Mucosa of rectum (tissue), 2 donors: ENCODE data around the gene IL1RAPL2.

Source experiments
- H3K27ac ChIP-seq, 2 donors: one replicate each; pipeline ENCODE4 v1.7.0; 2013; ENCODE audit warnings: inconsistent platforms in 2 of 2, low read depth in 2 of 2, low read length in 2 of 2
- H3K27me3 ChIP-seq, 2 donors: one replicate each; pipeline ENCODE4 v1.7.0; 2013; ENCODE audit warnings: low read length in 2 of 2; ENCODE audit not compliant: control insufficient read depth in 2 of 2, insufficient read depth in 2 of 2
- H3K36me3 ChIP-seq, 2 donors: one replicate each; pipeline ENCODE4 v1.7.0; 2013; ENCODE audit warnings: low read length in 2 of 2; ENCODE audit not compliant: control insufficient read depth in 2 of 2, insufficient read depth in 2 of 2
- H3K4me1 ChIP-seq, 2 donors: one replicate each; pipeline ENCODE4 v1.7.0; 2013; ENCODE audit warnings: low read length in 2 of 2, mild to moderate bottlenecking in 1 of 2; ENCODE audit not compliant: control insufficient read depth in 2 of 2, insufficient read depth in 2 of 2
- H3K4me3 ChIP-seq, 2 donors: one replicate each; pipeline ENCODE4 v1.7.0; 2013; ENCODE audit warnings: low read length in 2 of 2
- H3K9ac ChIP-seq, 2 donors: one replicate each; pipeline ENCODE4 v1.7.0; 2013; ENCODE audit warnings: low read length in 2 of 2, low read depth in 1 of 2, mild to moderate bottlenecking in 1 of 2
- H3K9me3 ChIP-seq, 2 donors: one replicate each; pipeline ENCODE4 v1.7.0; 2013; ENCODE audit warnings: low read length in 2 of 2; ENCODE audit not compliant: control insufficient read depth in 2 of 2
- donor health status: healthy.
- donor health status: Normal muscosa, but diverticular disease.

Gene IL1RAPL2

GRCh38 chrX:105315248-105315647 lies 749.2 kb downstream of the IL1RAPL2 start:
- Histone ChIP-seq H3K27ac (no peak overlapping the region), H3K4me1 (no peaks in the 10 kb centered on the region), H3K9me3 (no peaks in the 10 kb centered on the region), H3K4me3 (no peak overlapping the region), H3K9ac (no peak overlapping the region), H3K27me3 (no peaks in the 10 kb centered on the region), H3K36me3 (no peaks in the 10 kb centered on the region)

GRCh38 chrX:105317117-105317516 lies 751.1 kb downstream of the IL1RAPL2 start:
- Histone ChIP-seq H3K9ac (no peak overlapping the region), H3K4me3 (no peak overlapping the region), H3K9me3 (no peaks in the 10 kb centered on the region), H3K27ac (no peak overlapping the region), H3K27me3 (no peaks in the 10 kb centered on the region), H3K4me1 (no peaks in the 10 kb centered on the region), H3K36me3 (no peaks in the 10 kb centered on the region)

DNA sequence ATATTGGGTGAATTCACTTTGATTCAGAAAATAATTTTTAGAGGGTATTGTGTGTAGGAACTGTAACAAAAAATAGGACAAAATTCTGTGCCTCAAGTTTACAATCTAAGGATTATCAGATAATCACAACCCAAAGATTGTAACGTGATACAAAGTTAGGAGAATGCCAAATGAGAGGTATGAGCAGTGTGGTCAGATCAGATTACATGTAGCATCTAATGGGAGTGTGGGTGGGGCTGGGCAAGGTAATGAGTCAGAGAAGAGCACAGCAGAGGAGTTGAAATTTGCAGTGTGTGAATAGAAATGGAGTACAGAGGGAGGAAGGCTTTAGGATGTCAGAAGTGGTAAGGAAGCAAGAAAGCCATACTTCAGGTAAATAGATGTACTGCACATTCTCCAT lies 757.9 kb downstream of the IL1RAPL2 start:
- Histone ChIP-seq H3K36me3 (no peaks in the 10 kb centered on the region), H3K27me3 (no peaks in the 10 kb centered on the region), H3K9me3 (peaks cover 0 to 4% of the 10 kb centered on the region in 2 donors), H3K27ac (no peak overlapping the region), H3K4me1 (no peaks in the 10 kb centered on the region), H3K4me3 (no peak overlapping the region), H3K9ac (no peak overlapping the region)

- no peaks in the 10 kb centered on the region for H3K4me1 ChIP-seq
- H3K9ac ChIP-seq, result no peak overlapping the region
- H3K27me3 ChIP-seq, result no peaks in the 10 kb centered on the region
- no peaks in the 10 kb centered on the region for H3K36me3 ChIP-seq
- H3K9me3 ChIP-seq, result peaks cover 0 to 4% of the 10 kb centered on the region in 2 donors
- no peak overlapping the region for H3K4me3 ChIP-seq
- no peak overlapping the region for H3K27ac ChIP-seq
These were observed 762.8 kb downstream of the IL1RAPL2 start for GRCh38 chrX:105328773-105329172.

DNA sequence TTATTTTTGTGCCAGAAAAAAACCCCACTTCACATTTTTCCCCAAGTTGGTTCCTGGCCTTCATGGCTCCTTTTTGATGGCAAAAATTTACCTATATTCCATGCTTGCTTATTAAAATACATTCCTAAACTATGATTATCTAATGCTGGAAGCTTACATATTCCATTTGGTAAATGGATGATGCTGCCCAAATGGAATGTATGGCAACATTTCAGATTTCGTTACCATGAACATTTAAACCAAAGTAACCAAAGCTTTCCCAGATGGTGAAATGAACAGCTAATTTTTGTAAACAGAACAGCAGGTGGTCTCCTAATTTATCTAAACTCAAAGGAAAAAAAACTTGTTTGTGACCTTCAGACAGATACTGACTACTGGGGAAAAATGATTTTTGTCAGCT lies 765.2 kb downstream of the IL1RAPL2 start:
- Histone ChIP-seq H3K36me3 (no peaks in the 10 kb centered on the region), H3K4me3 (no peak overlapping the region), H3K9ac (no peak overlapping the region), H3K27me3 (no peaks in the 10 kb centered on the region), H3K4me1 (no peaks in the 10 kb centered on the region), H3K27ac (no peak overlapping the region), H3K9me3 (peaks cover 0 to 4% of the 10 kb centered on the region in 2 donors)

GRCh38 chrX:105347373-105347772 lies 781.4 kb downstream of the IL1RAPL2 start:
- H3K36me3 ChIP-seq, result no peaks in the 10 kb centered on the region

DNA sequence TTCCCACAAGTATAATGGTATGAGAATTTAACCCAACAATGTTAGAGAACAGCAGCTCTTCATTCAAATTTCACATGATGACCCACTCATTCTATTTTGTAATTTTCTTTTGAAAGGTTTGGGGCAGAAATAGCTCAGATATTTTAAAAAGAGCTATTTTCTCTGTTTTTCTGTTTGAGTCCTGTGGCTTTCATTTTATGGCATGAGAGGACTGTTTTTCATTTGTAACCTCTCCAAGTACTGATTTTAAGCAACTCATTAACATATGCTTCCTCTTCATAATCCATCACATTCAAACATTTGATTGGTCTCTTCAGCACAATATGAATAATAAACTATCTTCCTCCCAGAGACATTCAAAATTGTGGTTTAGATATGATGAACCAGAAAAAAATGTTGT lies 783.5 kb downstream of the IL1RAPL2 start:
- Histone ChIP-seq H3K27ac (no peak overlapping the region), H3K4me1 (no peaks in the 10 kb centered on the region), H3K27me3 (peaks cover 0 to 2% of the 10 kb centered on the region in 2 donors), H3K4me3 (no peak overlapping the region), H3K9me3 (no peaks in the 10 kb centered on the region), H3K36me3 (no peaks in the 10 kb centered on the region), H3K9ac (no peak overlapping the region)

More at GRCh38 chrX:105347373-105347772, 781.4 kb downstream of the IL1RAPL2 start:
- Histone ChIP-seq H3K4me1 (no peaks in the 10 kb centered on the region), H3K27me3 (peaks cover 0 to 2% of the 10 kb centered on the region in 2 donors), H3K4me3 (no peak overlapping the region), H3K9ac (no peak overlapping the region), H3K27ac (no peak overlapping the region), H3K9me3 (no peaks in the 10 kb centered on the region)

- no peak overlapping the region for H3K9ac ChIP-seq
- H3K27me3 ChIP-seq, result no peaks in the 10 kb centered on the region
- peaks cover 0 to 3% of the 10 kb centered on the region in 2 donors for H3K9me3 ChIP-seq
These were observed 809.8 kb downstream of the IL1RAPL2 start for GRCh38 chrX:105375816-105376215.

DNA sequence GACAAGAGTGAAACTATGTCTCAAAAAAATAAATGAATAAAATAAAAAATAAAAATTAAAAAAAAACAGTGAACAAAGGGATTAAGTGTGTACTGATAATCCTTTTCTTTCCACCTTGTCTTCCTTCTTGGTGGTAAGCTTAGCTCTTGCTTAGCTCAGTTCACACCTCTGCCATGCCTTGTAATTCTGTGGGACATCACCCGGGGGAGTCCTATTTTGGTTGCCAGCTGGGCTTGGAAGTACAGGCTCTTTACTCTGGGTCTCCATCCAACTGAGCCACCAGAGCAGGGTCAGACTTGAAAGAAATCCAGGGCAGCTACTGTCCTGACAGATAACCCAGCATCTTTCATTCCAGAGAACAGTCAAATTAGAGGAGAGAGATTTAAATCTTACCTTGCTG lies 858.7 kb downstream of the IL1RAPL2 start:
- Histone ChIP-seq H3K27me3 (no peaks in the 10 kb centered on the region), H3K4me3 (no peak overlapping the region), H3K9ac (no peak overlapping the region), H3K27ac (no peak overlapping the region), H3K9me3 (no peaks in the 10 kb centered on the region), H3K4me1 (no peaks in the 10 kb centered on the region), H3K36me3 (no peaks in the 10 kb centered on the region)

More at GRCh38 chrX:105375816-105376215, 809.8 kb downstream of the IL1RAPL2 start:
- H3K4me3 ChIP-seq, result no peak overlapping the region
- no peaks in the 10 kb centered on the region for H3K36me3 ChIP-seq
- H3K4me1 ChIP-seq, result no peaks in the 10 kb centered on the region
- no peak overlapping the region for H3K27ac ChIP-seq

DNA sequence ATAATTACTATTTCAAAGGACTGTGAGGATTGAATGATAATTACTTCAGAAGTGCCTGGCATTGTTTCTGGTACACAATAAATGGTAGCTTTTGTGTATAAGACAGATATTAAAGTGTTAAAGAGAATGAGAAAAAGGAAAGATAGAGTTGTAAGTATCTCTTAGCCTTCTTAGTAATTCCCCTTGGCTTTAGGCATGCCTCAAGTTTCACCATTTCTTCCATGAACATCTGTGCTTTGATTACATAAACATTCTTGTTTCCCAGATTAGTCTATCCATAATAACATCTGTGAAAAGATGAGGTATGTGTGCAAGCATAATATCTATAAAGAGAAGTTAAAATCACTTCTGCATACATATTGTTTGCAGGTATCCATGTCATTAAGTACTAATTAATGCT lies 885.4 kb downstream of the IL1RAPL2 start:
- no peak overlapping the region for H3K4me3 ChIP-seq
- no peak overlapping the region for H3K9ac ChIP-seq
- no peaks in the 10 kb centered on the region for H3K4me1 ChIP-seq
- no peaks in the 10 kb centered on the region for H3K9me3 ChIP-seq
- no peaks in the 10 kb centered on the region for H3K27me3 ChIP-seq
- H3K27ac ChIP-seq, result no peak overlapping the region
- no peaks in the 10 kb centered on the region for H3K36me3 ChIP-seq

DNA sequence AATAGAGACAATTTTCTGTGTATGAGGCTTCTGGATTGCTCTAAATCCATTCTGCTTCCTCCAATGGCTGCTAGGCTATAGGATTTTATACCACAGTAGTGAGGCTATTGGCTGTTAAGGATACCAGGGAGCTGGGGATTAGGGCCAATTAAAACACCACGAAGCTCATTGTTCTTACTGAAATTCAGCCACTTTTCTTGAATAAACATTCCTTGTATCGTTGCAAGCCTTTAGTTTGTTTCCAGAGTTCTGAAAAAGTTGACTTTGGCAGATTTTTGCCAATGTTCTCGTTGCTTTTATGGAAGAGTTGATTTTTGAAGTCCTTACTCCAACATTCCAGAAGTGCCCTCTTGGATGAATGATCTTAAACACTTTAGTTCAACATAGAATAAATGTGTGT lies 892.8 kb downstream of the IL1RAPL2 start:
- no peak overlapping the region for H3K27ac ChIP-seq
- no peak overlapping the region for H3K9ac ChIP-seq
- H3K36me3 ChIP-seq, result no peaks in the 10 kb centered on the region
- no peaks in the 10 kb centered on the region for H3K9me3 ChIP-seq
- peaks cover 0 to 2% of the 10 kb centered on the region in 2 donors for H3K27me3 ChIP-seq
- no peak overlapping the region for H3K4me3 ChIP-seq
- no peaks in the 10 kb centered on the region for H3K4me1 ChIP-seq
